OCI-LY7 (cell line): ENCODE data around the gene USP34.

ENCODE experiments used
- EZH2phosphoT487 ChIP-seq: fragments of 200-600 bp; sonication (generic); IDR thresholded peaks from 2 replicates; pipeline ENCODE4 v1.6.1; 2018; ENCODE audit warnings: low read depth, borderline replicate concordance, mild to moderate bottlenecking, mixed run types, antibody characterized with exemption, low read length, moderate library complexity, mixed read lengths
- TF ChIP-seq, protein P1 (sequence below): fragments of 200-600 bp; sonication (generic); conservative IDR thresholded peaks from 2 replicates; pipeline ENCODE4 v1.5.1; 2014; ENCODE audit warnings: mild to moderate bottlenecking, antibody characterized with exemption, low read length, moderate library complexity, mixed read lengths

DNA sequence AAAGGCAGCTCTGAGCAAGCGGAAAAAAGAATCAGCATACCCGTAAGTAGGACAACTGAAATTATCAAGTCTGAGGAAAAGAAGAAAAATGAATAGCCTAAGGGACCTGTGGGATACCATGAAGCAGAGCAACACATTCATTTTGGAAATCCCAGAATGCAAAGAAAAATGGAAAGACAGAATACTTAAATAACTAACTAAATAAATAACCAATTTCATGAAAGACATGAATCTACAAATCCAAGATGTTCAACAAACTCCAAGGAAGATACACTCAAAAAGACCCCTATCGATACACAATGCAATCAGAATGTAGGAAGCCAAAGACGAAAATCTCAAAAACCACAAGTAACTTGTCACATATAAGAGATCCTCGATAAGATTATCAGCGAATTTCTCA is 117.0 kb downstream of the USP34 start:
- TF ChIP-seq, protein P1, sequence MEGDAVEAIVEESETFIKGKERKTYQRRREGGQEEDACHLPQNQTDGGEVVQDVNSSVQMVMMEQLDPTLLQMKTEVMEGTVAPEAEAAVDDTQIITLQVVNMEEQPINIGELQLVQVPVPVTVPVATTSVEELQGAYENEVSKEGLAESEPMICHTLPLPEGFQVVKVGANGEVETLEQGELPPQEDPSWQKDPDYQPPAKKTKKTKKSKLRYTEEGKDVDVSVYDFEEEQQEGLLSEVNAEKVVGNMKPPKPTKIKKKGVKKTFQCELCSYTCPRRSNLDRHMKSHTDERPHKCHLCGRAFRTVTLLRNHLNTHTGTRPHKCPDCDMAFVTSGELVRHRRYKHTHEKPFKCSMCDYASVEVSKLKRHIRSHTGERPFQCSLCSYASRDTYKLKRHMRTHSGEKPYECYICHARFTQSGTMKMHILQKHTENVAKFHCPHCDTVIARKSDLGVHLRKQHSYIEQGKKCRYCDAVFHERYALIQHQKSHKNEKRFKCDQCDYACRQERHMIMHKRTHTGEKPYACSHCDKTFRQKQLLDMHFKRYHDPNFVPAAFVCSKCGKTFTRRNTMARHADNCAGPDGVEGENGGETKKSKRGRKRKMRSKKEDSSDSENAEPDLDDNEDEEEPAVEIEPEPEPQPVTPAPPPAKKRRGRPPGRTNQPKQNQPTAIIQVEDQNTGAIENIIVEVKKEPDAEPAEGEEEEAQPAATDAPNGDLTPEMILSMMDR: no peak
- TF ChIP-seq EZH2phosphoT487: no peak
